IMR-90 (cell line): ENCODE measurements around the gene NPEPL1. TPM values are rescaled to one million over a fixed set of nuclear protein-coding genes. Genes with fewer than 3 reads are reported as not detected.

Experiments used
- ATAC-seq: fragments of 200-7000 bp; cut with Tn5 transposase; 2 replicates; pipeline ENCODE4 v1.9.1; 2020; ENCODE audit warnings: low read depth, mild to moderate bottlenecking, moderate library complexity
- BruUV-seq: library from RNA; stranded (reverse); fragments of 400-500 nt; replicated peaks from 2 replicates; lab custom pipeline; 2021; lab: Mats Ljungman, UMichigan
- CTCF ChIA-PET: fragments of 300-600 bp; formaldehyde crosslinking; extraction: SDS; loops from one replicate; lab custom pipeline; 2021; ENCODE audit warnings: antibody characterized with exemption; lab: Yijun Ruan, JAX
- POLR2A ChIA-PET: fragments of 300-600 bp; sonication (Branson Sonifier 250); formaldehyde crosslinking; loops from one replicate; lab custom pipeline; 2022; ENCODE audit warnings: antibody characterized with exemption; ENCODE audit not compliant: unreplicated experiment; lab: Charles Lee
- DNase-seq: peaks from one replicate; pipeline ENCODE4 v3.0.0; 2013
- H2AFZ ChIP-seq: replicated peaks from 2 replicates; pipeline ENCODE3; 2013; ENCODE audit warnings: low read length, mild to moderate bottlenecking; ENCODE audit not compliant: poor library complexity
- H2AK5ac ChIP-seq: 2 replicates; pipeline ENCODE4 v1.6.1; 2013; ENCODE audit warnings: low read depth, low read length, inconsistent platforms
- H2AK9ac ChIP-seq: replicated peaks from 2 replicates; pipeline ENCODE3; 2013; ENCODE audit warnings: mild to moderate bottlenecking, low read depth, low read length, moderate library complexity; ENCODE audit not compliant: poor library complexity
- H2BK120ac ChIP-seq: 2 replicates; pipeline ENCODE4 v1.6.1; 2013; ENCODE audit warnings: low read depth, low read length, inconsistent platforms
- H2BK15ac ChIP-seq: 3 replicates; pipeline ENCODE4 v1.6.1; 2013; ENCODE audit warnings: low read depth, low read length, inconsistent platforms
- H2BK20ac ChIP-seq: 2 replicates; pipeline ENCODE4 v1.6.1; 2013; ENCODE audit warnings: low read depth, mild to moderate bottlenecking, inconsistent platforms, low read length, moderate library complexity
- H2BK5ac ChIP-seq: 2 replicates; pipeline ENCODE4 v1.6.1; 2013; ENCODE audit warnings: mild to moderate bottlenecking, low read depth, low read length, inconsistent platforms; ENCODE audit not compliant: poor library complexity, severe bottlenecking
- H3K14ac ChIP-seq: replicated peaks from 2 replicates; pipeline ENCODE4 v1.6.1; 2013; ENCODE audit warnings: low read depth, low read length, inconsistent platforms
- H3K18ac ChIP-seq: 2 replicates; pipeline ENCODE4 v1.6.1; 2013; ENCODE audit warnings: low read depth, low read length, control low read depth
- H3K23ac ChIP-seq: 2 replicates; pipeline ENCODE4 v1.6.1; 2013; ENCODE audit warnings: low read depth, low read length, inconsistent platforms
- H3K27ac ChIP-seq: 2 replicates; pipeline ENCODE4 v1.5.1; 2013; ENCODE audit warnings: mild to moderate bottlenecking, control low read depth, low read length; ENCODE audit not compliant: insufficient read depth
- H3K27me3 ChIP-seq: 2 replicates; pipeline ENCODE4 v1.6.1; 2013; ENCODE audit warnings: low read length; ENCODE audit not compliant: control insufficient read depth, insufficient read depth
- H3K36me3 ChIP-seq: 2 replicates; pipeline ENCODE4 v1.6.1; 2013; ENCODE audit warnings: low read length, mixed read lengths; ENCODE audit not compliant: control insufficient read depth, insufficient read depth
- H3K4ac ChIP-seq: 2 replicates; pipeline ENCODE4 v1.6.1; 2013; ENCODE audit warnings: low read depth, low read length, inconsistent platforms
- H3K4me1 ChIP-seq: 2 replicates; pipeline ENCODE4 v1.6.1; 2013; ENCODE audit warnings: low read length, mixed read lengths; ENCODE audit not compliant: control insufficient read depth, insufficient read depth
- H3K4me2 ChIP-seq: 2 replicates; pipeline ENCODE4 v1.6.1; 2013; ENCODE audit warnings: low read depth, mild to moderate bottlenecking, control low read depth, low read length, moderate library complexity
- H3K4me3 ChIP-seq: 2 replicates; pipeline ENCODE4 v1.5.1; 2013; ENCODE audit warnings: low read depth, mild to moderate bottlenecking, control low read depth, low read length, moderate library complexity; ENCODE audit not compliant: insufficient read depth
- H3K56ac ChIP-seq: 2 replicates; pipeline ENCODE4 v1.6.1; 2013; ENCODE audit warnings: low read length, inconsistent platforms; ENCODE audit not compliant: insufficient read depth; ENCODE audit errors: extremely low read depth
- H3K79me1 ChIP-seq, 2 experiments: 2 replicates each; pipeline ENCODE4 v1.6.1; 2013; ENCODE audit warnings: low read length in 2 of 2, inconsistent platforms in 1 of 2, low read depth in 1 of 2
- H3K9ac ChIP-seq: 2 replicates; pipeline ENCODE4 v1.6.1; 2013; ENCODE audit warnings: low read depth, low read length, control low read depth
- H3K9me1 ChIP-seq: 2 replicates; pipeline ENCODE4 v1.6.1; 2013; ENCODE audit warnings: low read length, inconsistent platforms; ENCODE audit not compliant: insufficient read depth
- H3K9me3 ChIP-seq: 2 replicates; pipeline ENCODE4 v1.6.1; 2013; ENCODE audit warnings: low read length; ENCODE audit not compliant: control insufficient read depth, insufficient read depth
- H4K20me1 ChIP-seq: 2 replicates; pipeline ENCODE4 v1.6.1; 2013; ENCODE audit warnings: low read length, inconsistent platforms; ENCODE audit not compliant: insufficient read depth
- H4K5ac ChIP-seq: 2 replicates; pipeline ENCODE4 v1.6.1; 2013; ENCODE audit warnings: mild to moderate bottlenecking, low read depth, low read length, control low read depth
- H4K8ac ChIP-seq, 2 experiments: 2 replicates each; pipeline ENCODE4 v1.6.1; 2013; ENCODE audit warnings: low read depth in 2 of 2, low read length in 2 of 2, control low read depth in 1 of 2, inconsistent platforms in 1 of 2
- H4K91ac ChIP-seq: 2 replicates; pipeline ENCODE4 v1.6.1; 2013; ENCODE audit warnings: low read depth, low read length, inconsistent platforms; ENCODE audit not compliant: insufficient read depth
- BHLHE40 ChIP-seq: fragments of 150-350 bp; IDR thresholded peaks from 2 replicates; pipeline ENCODE4 v1.6.1; 2016; ENCODE audit warnings: mild to moderate bottlenecking, low read depth, low read length
- CEBPB ChIP-seq: IDR thresholded peaks from 2 replicates; pipeline ENCODE4 v1.6.1; 2012; ENCODE audit warnings: low read depth, low read length, improper control_type of control experiment
- CHD1 ChIP-seq: IDR thresholded peaks from 2 replicates; pipeline ENCODE4 v1.6.1; 2012; ENCODE audit warnings: low read depth, low read length, improper control_type of control experiment
- SMC3 ChIP-seq: fragments of 150-350 bp; IDR thresholded peaks from 2 replicates; pipeline ENCODE4 v1.6.1; 2016; ENCODE audit warnings: low read depth, mild to moderate bottlenecking, antibody characterized with exemption, low read length, moderate library complexity
- WGBS, 2 experiments: methylation state at CpG; one replicate each; pipeline versions ENCODE4 v1.1.5 to v1.1.7; 2013; ENCODE audit warnings: missing lambda C conversion rate in 2 of 2; ENCODE audit not compliant: insufficient read length in 1 of 2; ENCODE audit errors: extremely low coverage in 2 of 2; 5-methylcytosine and 5-hydroxymethylcytosine counted together
- dilution Hi-C: fragments of 300-500 bp; cut with HindIII; formaldehyde crosslinking; loops from one replicate; pipeline ENCODE4 v1.14.3; 2018; ENCODE audit warnings: low sequenced_read_pairs; ENCODE audit not compliant: unreplicated experiment
- in situ Hi-C: fragments of 300-500 bp; cut with MboI; formaldehyde crosslinking; loops from 3 replicates; pipeline ENCODE4 v1.14.3; 2019; ENCODE audit warnings: low sequenced_read_pairs, inconsistent platforms, mixed read lengths
- intact Hi-C: fragments of 100-400 bp; cut with micrococcal nuclease; formaldehyde crosslinking; loops from 2 replicates; pipeline ENCODE4 v1.10.0; 2022
- polyA plus RNA-seq, 3 experiments: library from polyadenylated mRNA; depleted of rRNA; stranded (reverse); fragments of >200 nt; gene quantifications; 2 replicates each; pipeline ENCODE4 v1.2.3, GENCODE V29; 2012; ENCODE audit warnings: low replicate concordance in 1 of 3
- total RNA-seq: library from RNA; depleted of rRNA; stranded (reverse); fragments of >200 nt; gene quantifications from 2 replicates; pipeline ENCODE4 v1.2.3, GENCODE V29; 2012

NPEPL1 gene
- total and polyA plus RNA-seq, 2 of the 4 experiments (the other 2 are of a cell fraction) = 6.3 to 10.4 TPM

DNA sequence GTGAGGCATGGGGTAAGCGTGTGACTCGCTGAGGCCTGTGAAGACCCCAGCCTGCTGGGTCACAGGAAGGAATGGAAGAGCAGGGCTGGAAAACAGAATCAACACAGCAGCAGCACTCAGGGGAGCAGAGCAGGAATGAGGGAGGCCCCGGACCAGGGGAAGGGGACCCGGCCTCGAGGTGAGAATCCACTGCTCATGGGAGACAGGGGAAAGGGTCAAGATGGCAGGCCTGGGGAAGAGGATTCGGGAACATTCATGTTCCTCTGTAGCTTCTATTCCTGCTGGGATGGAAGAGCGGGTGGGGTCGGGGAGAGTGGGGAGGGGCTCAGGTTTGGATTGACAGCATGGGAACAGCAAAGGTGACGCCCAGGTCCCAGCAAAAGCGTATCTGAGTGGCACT lies 59.4 kb downstream of the NPEPL1 start:
- BruUV-seq = no TSS peak
- Histone ChIP-seq H2BK5ac (no peak overlapping the region), H3K18ac (no peak overlapping the region), H2AK5ac (no peak overlapping the region), H2BK120ac (no peak overlapping the region), H4K20me1 (no peaks in the 10 kb centered on the region), H2BK20ac (no peak overlapping the region), H3K4me2 (no peak overlapping the region), H3K56ac (no peak overlapping the region), H3K9me1 (no peaks in the 10 kb centered on the region), H3K4ac (no peak overlapping the region), H3K27ac (no peak overlapping the region), H2BK15ac (no peak overlapping the region), H3K27me3 (peaks cover 33% of the 10 kb centered on the region), H3K14ac (no peak overlapping the region), H3K23ac (no peak overlapping the region), H2AFZ (no peak overlapping the region), H4K8ac (no peak overlapping the region), H3K4me1 (no peaks in the 10 kb centered on the region), H4K91ac (no peak overlapping the region), H3K36me3 (no peaks in the 10 kb centered on the region), H4K5ac (no peak overlapping the region), H3K79me1 (no peaks in the 10 kb centered on the region), H3K4me3 (no peak overlapping the region), H3K9me3 (no peaks in the 10 kb centered on the region), H2AK9ac (no peak overlapping the region), H3K9ac (no peak overlapping the region)
- ChIA-PET POLR2A (no interaction called here), CTCF (no interaction called here)
- DNase-seq (no peak), ATAC-seq (no peak)
- 64% methylated on average over 4 of the region's 10 CpGs; no CpG with 5 or more reads in 1 of the 2 experiments for WGBS, 2 experiments
- intact Hi-C loops = no loop called here
- in situ Hi-C loops = no loop called here
- TF ChIP-seq CHD1 (no peak), CEBPB (no peak), BHLHE40 (no peak), SMC3 (no peak)
- dilution Hi-C loops = no loop called here
